Measurements from ENCODE around the gene OR52A1.

DNA sequence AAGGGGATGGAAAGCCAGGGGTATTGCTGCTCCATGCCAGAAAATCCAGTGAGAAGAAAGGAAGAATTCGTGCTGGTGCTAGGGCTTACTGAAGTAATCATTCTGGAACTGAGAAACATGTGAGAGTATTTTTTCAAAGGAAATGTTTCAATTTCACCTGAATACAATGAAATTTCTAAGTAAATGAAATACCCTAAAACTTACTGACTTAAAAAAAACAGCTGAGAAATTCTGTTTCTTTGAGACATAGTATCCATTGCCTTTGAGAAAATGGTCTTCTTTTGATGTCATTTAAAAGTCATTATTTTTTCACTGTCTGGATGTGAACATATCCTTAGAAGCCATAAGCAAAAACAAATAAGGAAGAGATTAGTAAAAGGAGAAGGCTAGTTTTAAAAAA, 46.0 kb upstream of the OR52A1 start, which contains the start of gene OR51V1:
- TF ChIP-seq CTCF (IDR thresholded peaks at IDR 0.05) (no peak), POLR2A (IDR thresholded peaks at IDR 0.05) (no peak)
